Stomach (tissue), 4 donors: ENCODE measurements around the gene ZC3H12C.

ENCODE experiments used
- POLR2A ChIP-seq, 4 donors: fragments of 450-650 bp; IDR thresholded peaks; one replicate each; pipeline ENCODE4 v1.6.1; 2016; ENCODE audit warnings: antibody characterized with exemption in 4 of 4, control low read depth in 2 of 4, mild to moderate bottlenecking in 1 of 4, moderate library complexity in 1 of 4
- POLR2AphosphoS5 ChIP-seq, 3 donors: sonication (generic); formaldehyde crosslinking; IDR thresholded peaks; one replicate each; pipeline ENCODE4 v1.6.1; 2016; ENCODE audit warnings: antibody characterized with exemption in 3 of 3
- TF ChIP-seq, protein P1 (sequence below), 7 experiments: fragments of 450-650 bp in 4 of 7; fragments of 200-600 bp in 3 of 7; sonication (generic) in 3 of 7; IDR thresholded peaks; one replicate each; pipeline ENCODE4 v1.5.1; 2016 to 2019; ENCODE audit warnings: antibody characterized with exemption in 7 of 7, control low read depth in 2 of 7, mild to moderate bottlenecking in 1 of 7

- no peak for TF ChIP-seq POLR2AphosphoS5 (IDR thresholded peaks at IDR 0.05)
- no peak for TF ChIP-seq POLR2A (IDR thresholded peaks at IDR 0.05)
- TF ChIP-seq, protein P1, sequence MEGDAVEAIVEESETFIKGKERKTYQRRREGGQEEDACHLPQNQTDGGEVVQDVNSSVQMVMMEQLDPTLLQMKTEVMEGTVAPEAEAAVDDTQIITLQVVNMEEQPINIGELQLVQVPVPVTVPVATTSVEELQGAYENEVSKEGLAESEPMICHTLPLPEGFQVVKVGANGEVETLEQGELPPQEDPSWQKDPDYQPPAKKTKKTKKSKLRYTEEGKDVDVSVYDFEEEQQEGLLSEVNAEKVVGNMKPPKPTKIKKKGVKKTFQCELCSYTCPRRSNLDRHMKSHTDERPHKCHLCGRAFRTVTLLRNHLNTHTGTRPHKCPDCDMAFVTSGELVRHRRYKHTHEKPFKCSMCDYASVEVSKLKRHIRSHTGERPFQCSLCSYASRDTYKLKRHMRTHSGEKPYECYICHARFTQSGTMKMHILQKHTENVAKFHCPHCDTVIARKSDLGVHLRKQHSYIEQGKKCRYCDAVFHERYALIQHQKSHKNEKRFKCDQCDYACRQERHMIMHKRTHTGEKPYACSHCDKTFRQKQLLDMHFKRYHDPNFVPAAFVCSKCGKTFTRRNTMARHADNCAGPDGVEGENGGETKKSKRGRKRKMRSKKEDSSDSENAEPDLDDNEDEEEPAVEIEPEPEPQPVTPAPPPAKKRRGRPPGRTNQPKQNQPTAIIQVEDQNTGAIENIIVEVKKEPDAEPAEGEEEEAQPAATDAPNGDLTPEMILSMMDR (IDR thresholded peaks at IDR 0.05) = no peak
Observed at GRCh38 chr11:110198031-110198729, 105.0 kb downstream of the ZC3H12C start.
